SHP77 (cell line): ENCODE data around the gene SYNGAP1.
A peak's percentile ranks its signal among the peaks of the same experiment; 100 is the strongest.
"Not testable (repeated sequence)": the region's sequence is repeated elsewhere in the genome, so short reads cannot be mapped to it uniquely, and the experiment has no call there.

Experiments used
- DNase-seq, 2 experiments: peaks; one replicate each; lab custom pipeline; 2025; lab: John Stamatoyannopoulos, UW

Gene SYNGAP1

GRCh38 chr6:33469661-33470060 lies 49.8 kb downstream of the SYNGAP1 start:
- no peak for DNase-seq

- no peak for DNase-seq
Measured at GRCh38 chr6:33477864-33478263, 58.0 kb downstream of the SYNGAP1 start.

- no peak for DNase-seq
Measured at GRCh38 chr6:33481192-33481591, 61.3 kb downstream of the SYNGAP1 start.

- DNase-seq, result not testable (repeated sequence)
Measured at GRCh38 chr6:33482620-33483019, 62.8 kb downstream of the SYNGAP1 start.

- no peak for DNase-seq
Measured at GRCh38 chr6:33483678-33484077, 63.8 kb downstream of the SYNGAP1 start.

GRCh38 chr6:33484673-33485262 lies 64.9 kb downstream of the SYNGAP1 start:
- DNase-seq, result not testable (repeated sequence)

GRCh38 chr6:33485680-33486079 lies 65.8 kb downstream of the SYNGAP1 start:
- not testable (repeated sequence) for DNase-seq

- DNase-seq, result no peak
Measured at GRCh38 chr6:33488339-33488738, 68.5 kb downstream of the SYNGAP1 start.

GRCh38 chr6:33490198-33490597 lies 70.3 kb downstream of the SYNGAP1 start:
- peak in 1 of 2 experiments; percentile 23 for DNase-seq

- no peak for DNase-seq
Measured at GRCh38 chr6:33490621-33491020, 70.8 kb downstream of the SYNGAP1 start.

GRCh38 chr6:33492093-33492492 lies 72.2 kb downstream of the SYNGAP1 start:
- DNase-seq, result no peak

- no peak for DNase-seq
Measured at GRCh38 chr6:33497157-33497556, 77.3 kb downstream of the SYNGAP1 start.

- DNase-seq, result no peak
Measured at GRCh38 chr6:33502486-33502885, 82.6 kb downstream of the SYNGAP1 start.

- DNase-seq, result no peak
Measured at GRCh38 chr6:33504486-33504885, 84.6 kb downstream of the SYNGAP1 start.
